Measurements from ENCODE around the gene MAGI2.

DNA sequence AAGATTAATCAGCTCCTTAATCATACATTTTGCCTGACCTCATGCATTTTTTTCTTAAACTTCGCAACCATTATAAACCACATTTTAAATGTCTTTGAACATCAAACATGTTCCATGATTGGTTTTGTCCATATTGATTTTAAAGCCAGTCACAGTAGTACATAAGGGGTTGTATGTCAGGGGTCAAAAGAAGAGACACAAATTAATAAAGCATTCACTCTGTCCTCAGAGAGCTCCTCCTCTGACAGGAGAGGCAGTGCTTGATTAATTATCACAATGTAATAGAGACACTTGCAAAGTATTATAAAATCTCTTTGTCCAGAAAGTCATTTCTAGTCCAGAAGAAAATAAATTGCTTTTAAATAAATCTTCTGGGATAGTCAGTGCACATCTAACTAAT, 195.5 kb downstream of the MAGI2 start:
- TF ChIP-seq EZH2 (IDR thresholded peaks at IDR 0.05; ENCODE audit: insufficient read depth, low read length) = no peak
- TF ChIP-seq, protein P1, sequence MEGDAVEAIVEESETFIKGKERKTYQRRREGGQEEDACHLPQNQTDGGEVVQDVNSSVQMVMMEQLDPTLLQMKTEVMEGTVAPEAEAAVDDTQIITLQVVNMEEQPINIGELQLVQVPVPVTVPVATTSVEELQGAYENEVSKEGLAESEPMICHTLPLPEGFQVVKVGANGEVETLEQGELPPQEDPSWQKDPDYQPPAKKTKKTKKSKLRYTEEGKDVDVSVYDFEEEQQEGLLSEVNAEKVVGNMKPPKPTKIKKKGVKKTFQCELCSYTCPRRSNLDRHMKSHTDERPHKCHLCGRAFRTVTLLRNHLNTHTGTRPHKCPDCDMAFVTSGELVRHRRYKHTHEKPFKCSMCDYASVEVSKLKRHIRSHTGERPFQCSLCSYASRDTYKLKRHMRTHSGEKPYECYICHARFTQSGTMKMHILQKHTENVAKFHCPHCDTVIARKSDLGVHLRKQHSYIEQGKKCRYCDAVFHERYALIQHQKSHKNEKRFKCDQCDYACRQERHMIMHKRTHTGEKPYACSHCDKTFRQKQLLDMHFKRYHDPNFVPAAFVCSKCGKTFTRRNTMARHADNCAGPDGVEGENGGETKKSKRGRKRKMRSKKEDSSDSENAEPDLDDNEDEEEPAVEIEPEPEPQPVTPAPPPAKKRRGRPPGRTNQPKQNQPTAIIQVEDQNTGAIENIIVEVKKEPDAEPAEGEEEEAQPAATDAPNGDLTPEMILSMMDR (IDR thresholded peaks at IDR 0.05; ENCODE audit: insufficient read depth, low read depth, low read length) = no peak

Measured in astrocyte (in vitro differentiated cells and primary cell).